Measurements from ENCODE around the gene ANGPTL7. TPM values are rescaled to one million over a fixed set of nuclear protein-coding genes. Genes with fewer than 3 reads are reported as not detected.

The ANGPTL7 gene, protein sequence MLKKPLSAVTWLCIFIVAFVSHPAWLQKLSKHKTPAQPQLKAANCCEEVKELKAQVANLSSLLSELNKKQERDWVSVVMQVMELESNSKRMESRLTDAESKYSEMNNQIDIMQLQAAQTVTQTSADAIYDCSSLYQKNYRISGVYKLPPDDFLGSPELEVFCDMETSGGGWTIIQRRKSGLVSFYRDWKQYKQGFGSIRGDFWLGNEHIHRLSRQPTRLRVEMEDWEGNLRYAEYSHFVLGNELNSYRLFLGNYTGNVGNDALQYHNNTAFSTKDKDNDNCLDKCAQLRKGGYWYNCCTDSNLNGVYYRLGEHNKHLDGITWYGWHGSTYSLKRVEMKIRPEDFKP
- total RNA-seq: not detected in 2 replicates

DNA sequence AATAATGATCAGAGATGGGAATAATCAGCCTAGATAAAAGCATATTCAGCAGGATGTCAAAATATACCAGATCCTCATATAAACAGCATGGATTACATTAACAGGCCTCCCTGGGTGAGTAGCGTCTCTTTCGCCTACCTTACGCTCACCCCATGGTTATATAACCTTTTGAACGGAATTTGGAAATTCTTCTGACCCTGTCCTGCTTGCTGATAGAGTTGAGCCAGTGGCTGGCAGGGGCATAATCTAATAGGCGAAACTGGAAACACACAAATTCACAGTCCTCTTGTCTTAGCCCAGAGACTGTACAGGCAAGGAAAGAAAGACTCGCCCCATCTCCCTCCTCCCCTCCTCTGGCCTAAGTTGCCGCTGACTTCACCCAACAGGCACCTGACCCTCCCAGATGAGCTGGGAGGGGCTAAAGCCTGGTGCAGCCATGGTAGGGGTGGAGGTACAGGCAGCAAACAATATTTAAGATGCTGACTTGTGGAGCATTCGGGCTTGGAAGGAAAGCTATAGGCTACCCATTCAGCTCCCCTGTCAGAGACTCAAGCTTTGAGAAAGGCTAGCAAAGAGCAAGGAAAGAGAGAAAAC, at the start of gene ANGPTL7:
Gene ANGPTL7, plus strand, starts transcription at position 498 of the 594 bp plus-strand sequence. CDS start 225 bp downstream, outside the sequence.
- intact Hi-C loops (cut with micrococcal nuclease): no loop called here
- Mint-ChIP-seq H3K4me1 (no peaks in the 10 kb centered on the region), H3K36me3 (ENCODE audit: low read depth) (peaks cover 75% of the 10 kb centered on the region), H3K27ac (no peak within 1 kb of the TSS), H3K4me3 (no peak within 1 kb of the TSS), H3K27me3 (no peaks in the 10 kb centered on the region), H3K9me3 (no peaks in the 10 kb centered on the region)
- no peak for DNase-seq
- no peak for ATAC-seq (ENCODE audit: low read depth)
- TF ChIP-seq, protein P1, sequence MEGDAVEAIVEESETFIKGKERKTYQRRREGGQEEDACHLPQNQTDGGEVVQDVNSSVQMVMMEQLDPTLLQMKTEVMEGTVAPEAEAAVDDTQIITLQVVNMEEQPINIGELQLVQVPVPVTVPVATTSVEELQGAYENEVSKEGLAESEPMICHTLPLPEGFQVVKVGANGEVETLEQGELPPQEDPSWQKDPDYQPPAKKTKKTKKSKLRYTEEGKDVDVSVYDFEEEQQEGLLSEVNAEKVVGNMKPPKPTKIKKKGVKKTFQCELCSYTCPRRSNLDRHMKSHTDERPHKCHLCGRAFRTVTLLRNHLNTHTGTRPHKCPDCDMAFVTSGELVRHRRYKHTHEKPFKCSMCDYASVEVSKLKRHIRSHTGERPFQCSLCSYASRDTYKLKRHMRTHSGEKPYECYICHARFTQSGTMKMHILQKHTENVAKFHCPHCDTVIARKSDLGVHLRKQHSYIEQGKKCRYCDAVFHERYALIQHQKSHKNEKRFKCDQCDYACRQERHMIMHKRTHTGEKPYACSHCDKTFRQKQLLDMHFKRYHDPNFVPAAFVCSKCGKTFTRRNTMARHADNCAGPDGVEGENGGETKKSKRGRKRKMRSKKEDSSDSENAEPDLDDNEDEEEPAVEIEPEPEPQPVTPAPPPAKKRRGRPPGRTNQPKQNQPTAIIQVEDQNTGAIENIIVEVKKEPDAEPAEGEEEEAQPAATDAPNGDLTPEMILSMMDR (IDR thresholded peaks at IDR 0.05): no peak
- ChIA-PET POLR2A (no interaction called here), CTCF (no interaction called here)

DNA sequence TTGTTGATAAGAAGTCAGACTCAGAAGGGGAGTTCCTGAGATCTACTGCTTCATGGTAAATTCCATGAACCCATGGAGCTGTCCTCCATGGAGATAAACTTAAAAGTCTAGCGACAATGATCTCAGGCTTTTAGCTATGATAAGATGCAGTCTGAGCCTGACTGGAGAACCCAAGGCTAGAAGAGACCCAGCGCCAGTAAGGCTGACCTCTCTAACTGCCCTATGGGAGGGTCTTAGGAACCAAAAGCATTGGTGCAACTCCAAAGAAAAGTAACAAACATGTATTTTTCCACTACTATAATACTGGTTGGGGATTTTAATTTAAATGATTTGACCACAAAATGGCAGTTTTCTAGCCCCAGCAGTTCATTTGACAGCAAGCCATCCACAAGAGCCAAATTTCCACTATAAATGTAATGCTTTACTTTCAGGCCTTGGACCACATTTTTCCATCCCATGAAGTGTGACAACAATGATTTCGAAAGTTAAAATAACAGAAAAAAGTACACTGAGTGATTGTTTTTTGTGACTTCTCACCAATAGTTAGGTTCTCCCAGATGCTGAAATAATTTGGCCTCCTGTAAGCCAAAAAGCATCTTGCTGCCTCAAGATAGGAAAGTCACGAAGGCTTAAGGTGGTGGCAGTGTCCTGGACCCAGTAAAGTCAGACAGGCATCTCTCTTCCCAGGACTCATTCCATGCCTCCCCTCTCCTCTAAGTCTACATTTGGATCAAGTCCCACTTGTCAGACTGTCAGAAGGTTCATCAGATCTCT, 46.4 kb upstream of the ANGPTL7 start:
- no peak for DNase-seq
- no peak overlapping the region for H3K27ac Mint-ChIP-seq

DNA sequence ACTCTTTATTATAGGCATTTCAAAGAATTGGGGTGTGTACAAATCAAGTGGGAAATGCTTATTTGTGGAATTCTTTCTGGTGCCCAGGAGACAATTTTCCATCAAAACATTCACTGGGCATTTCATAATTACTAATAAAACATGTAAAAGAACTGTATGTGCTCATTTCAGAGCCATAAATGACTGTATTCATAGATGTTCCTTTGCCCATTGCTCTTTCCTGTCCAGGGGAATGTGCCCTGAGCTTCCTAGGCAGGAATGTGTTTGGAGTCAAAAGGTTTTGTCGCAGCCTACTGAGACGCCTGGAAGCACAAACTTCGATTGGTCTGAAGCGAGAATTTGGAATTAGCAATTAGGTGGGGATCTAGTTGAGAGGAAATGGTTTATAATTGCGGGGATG, 45.8 kb upstream of the ANGPTL7 start:
- intact Hi-C loops (cut with micrococcal nuclease): no loop called here
- POLR2A ChIA-PET: no interaction called here
- ATAC-seq (ENCODE audit: low read depth): no peak
- Mint-ChIP-seq H3K4me1 (no peaks in the 10 kb centered on the region), H3K4me3 (no peak overlapping the region), H3K9me3 (no peaks in the 10 kb centered on the region), H3K27ac (no peak overlapping the region), H3K27me3 (no peaks in the 10 kb centered on the region), H3K36me3 (ENCODE audit: low read depth) (peaks cover 82% of the 10 kb centered on the region)
- TF ChIP-seq, protein P1 (IDR thresholded peaks at IDR 0.05): no peak
- DNase-seq: no peak
- CTCF ChIA-PET: no interaction called here

More for the DNA sequence above, 46.4 kb upstream of the ANGPTL7 start:
- CTCF ChIA-PET: no interaction called here
- H3K9me3 Mint-ChIP-seq: no peaks in the 10 kb centered on the region
- no peak for ATAC-seq (ENCODE audit: low read depth)
- intact Hi-C loops (cut with micrococcal nuclease): no loop called here
- peaks cover 83% of the 10 kb centered on the region for H3K36me3 Mint-ChIP-seq (ENCODE audit: low read depth)
- no peak overlapping the region for H3K4me3 Mint-ChIP-seq
- POLR2A ChIA-PET: no interaction called here
- no peaks in the 10 kb centered on the region for H3K27me3 Mint-ChIP-seq
- TF ChIP-seq, protein P1 (IDR thresholded peaks at IDR 0.05): no peak
- H3K4me1 Mint-ChIP-seq: no peaks in the 10 kb centered on the region

DNA sequence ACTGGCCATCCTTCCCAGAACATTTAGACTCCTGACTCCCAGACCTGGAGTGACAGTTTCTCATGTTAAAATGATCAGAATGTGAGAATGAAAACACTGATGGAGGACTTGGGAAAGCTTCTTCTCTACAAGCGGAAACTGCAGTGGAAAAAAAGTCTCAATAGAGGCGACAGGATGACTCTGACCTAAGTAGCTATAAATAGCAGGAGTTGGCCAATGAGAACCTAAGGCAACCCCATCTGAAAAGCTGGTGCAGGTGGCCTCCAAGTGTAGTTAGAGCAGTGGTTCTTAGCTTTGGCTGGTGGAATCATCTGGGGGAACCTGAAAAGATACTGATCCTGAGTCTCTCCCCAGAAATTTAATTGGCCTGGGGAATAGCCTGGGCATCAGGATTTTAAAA, 45.2 kb upstream of the ANGPTL7 start:
- ATAC-seq (ENCODE audit: low read depth) (no peak), DNase-seq (no peak)
- intact Hi-C loops (cut with micrococcal nuclease): no loop called here
- TF ChIP-seq, protein P1 (IDR thresholded peaks at IDR 0.05): no peak
- CTCF ChIA-PET: no interaction called here
- H3K27me3 Mint-ChIP-seq: no peaks in the 10 kb centered on the region
- POLR2A ChIA-PET: no interaction called here
- H3K9me3 Mint-ChIP-seq: no peaks in the 10 kb centered on the region
- peaks cover 81% of the 10 kb centered on the region for H3K36me3 Mint-ChIP-seq (ENCODE audit: low read depth)
- no peak overlapping the region for H3K4me3 Mint-ChIP-seq
- no peak overlapping the region for H3K27ac Mint-ChIP-seq
- H3K4me1 Mint-ChIP-seq: no peaks in the 10 kb centered on the region

Measured in activated B cell treated with CpG ODN at 0.5 μM for 24 hours (primary cell).